ENCODE results near the gene SCN5A. TPM values are rescaled to one million over a fixed set of nuclear protein-coding genes. Genes with fewer than 3 reads are reported as not detected.

The SCN5A gene
- total RNA-seq, 1 experiment from 2014 or later = not detected

DNA sequence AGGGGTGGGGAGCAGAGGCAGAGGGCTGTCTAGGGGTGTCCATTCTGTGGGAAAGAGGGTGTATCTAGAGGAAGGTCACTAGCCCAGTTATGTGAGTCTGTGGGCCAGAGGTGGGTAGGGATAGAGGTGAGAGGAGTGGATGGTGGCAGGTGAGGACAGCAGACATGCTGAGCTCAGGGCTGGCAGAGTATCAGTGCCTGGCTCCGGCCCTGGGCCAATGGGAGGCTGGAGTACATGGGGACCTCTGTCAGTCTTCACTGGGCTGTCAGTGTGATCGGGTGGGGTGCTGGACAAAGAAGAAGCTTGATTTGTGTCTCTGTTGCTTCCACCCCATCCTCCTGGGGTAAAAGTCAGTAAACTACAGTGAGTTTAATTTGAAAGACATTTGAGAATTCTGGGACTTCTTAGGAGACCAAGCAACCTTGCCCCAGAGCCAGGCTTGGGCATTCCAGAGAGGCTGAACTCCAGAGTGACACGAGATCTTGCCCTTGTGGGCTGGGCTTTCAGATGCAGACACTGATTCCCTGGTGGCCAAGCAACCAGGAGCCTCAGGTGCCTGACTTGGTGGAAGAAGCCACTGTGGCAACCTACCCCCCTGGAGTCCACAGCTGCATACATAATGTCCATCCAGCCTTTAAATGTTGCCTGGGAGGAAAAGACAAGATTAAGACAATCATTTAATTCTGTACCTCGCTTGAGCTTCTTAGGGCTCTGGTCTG, 92.7 kb downstream of the SCN5A start:
- Mint-ChIP-seq H3K4me1 (ENCODE audit: insufficient read depth, unreplicated experiment) (no peaks in the 10 kb centered on the region), H3K9me3 (ENCODE audit: unreplicated experiment) (no peaks in the 10 kb centered on the region), H3K36me3 (ENCODE audit: insufficient read depth, unreplicated experiment) (no peaks in the 10 kb centered on the region), H3K27me3 (ENCODE audit: insufficient read depth, unreplicated experiment) (peaks cover 34% of the 10 kb centered on the region), H3K4me3 (ENCODE audit: unreplicated experiment) (no peak overlapping the region), H3K27ac (ENCODE audit: low read depth, unreplicated experiment) (no peak overlapping the region)
- BruUV-seq (replicated peaks) = no TSS peak
- CTCF ChIA-PET = interaction anchor here (0.7 to 1.9 kb wide), 2 partner anchors 35 to 404 kb away, joined by 3 to 5 read pairs; no protein-coding TSS in a partner anchor
- no peak for DNase-seq (ENCODE audit: unreplicated experiment)
- intact Hi-C loops (cut with micrococcal nuclease) = no loop called here
- TF ChIP-seq, protein P1, sequence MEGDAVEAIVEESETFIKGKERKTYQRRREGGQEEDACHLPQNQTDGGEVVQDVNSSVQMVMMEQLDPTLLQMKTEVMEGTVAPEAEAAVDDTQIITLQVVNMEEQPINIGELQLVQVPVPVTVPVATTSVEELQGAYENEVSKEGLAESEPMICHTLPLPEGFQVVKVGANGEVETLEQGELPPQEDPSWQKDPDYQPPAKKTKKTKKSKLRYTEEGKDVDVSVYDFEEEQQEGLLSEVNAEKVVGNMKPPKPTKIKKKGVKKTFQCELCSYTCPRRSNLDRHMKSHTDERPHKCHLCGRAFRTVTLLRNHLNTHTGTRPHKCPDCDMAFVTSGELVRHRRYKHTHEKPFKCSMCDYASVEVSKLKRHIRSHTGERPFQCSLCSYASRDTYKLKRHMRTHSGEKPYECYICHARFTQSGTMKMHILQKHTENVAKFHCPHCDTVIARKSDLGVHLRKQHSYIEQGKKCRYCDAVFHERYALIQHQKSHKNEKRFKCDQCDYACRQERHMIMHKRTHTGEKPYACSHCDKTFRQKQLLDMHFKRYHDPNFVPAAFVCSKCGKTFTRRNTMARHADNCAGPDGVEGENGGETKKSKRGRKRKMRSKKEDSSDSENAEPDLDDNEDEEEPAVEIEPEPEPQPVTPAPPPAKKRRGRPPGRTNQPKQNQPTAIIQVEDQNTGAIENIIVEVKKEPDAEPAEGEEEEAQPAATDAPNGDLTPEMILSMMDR (IDR thresholded peaks at IDR 0.05; ENCODE audit: unreplicated experiment) = no peak
- POLR2A ChIA-PET = no interaction called here

DNA sequence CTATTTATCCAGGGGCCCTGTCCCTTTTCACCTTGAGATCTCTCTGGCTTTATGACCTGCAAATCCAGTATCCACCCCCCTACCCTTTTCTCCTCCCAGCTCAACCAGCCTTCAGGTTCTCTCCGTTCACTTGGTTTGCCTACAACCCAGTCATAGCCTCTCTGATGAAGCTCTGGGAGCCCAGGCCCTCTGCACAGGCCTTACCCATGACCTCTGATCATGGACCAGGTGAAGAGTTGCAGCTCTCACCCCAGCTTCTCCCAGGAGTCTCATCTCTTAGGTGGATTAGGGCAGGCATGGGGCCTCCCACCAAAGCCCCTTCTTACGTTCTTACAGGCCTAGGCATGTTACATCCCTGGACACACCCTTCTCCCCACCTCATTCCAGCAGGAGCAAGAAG, 93.6 kb downstream of the SCN5A start:
- Mint-ChIP-seq H3K4me1 (ENCODE audit: insufficient read depth, unreplicated experiment) (no peaks in the 10 kb centered on the region), H3K27ac (ENCODE audit: low read depth, unreplicated experiment) (no peak overlapping the region), H3K36me3 (ENCODE audit: insufficient read depth, unreplicated experiment) (no peaks in the 10 kb centered on the region), H3K4me3 (ENCODE audit: unreplicated experiment) (no peak overlapping the region), H3K9me3 (ENCODE audit: unreplicated experiment) (no peaks in the 10 kb centered on the region), H3K27me3 (ENCODE audit: insufficient read depth, unreplicated experiment) (peaks cover 41% of the 10 kb centered on the region)
- POLR2A ChIA-PET = no interaction called here
- no peak for DNase-seq (ENCODE audit: unreplicated experiment)
- intact Hi-C loops (cut with micrococcal nuclease) = no loop called here
- CTCF ChIA-PET = no interaction called here
- no TSS peak for BruUV-seq (replicated peaks)
- TF ChIP-seq, protein P1 (IDR thresholded peaks at IDR 0.05; ENCODE audit: unreplicated experiment) = no peak

DNA sequence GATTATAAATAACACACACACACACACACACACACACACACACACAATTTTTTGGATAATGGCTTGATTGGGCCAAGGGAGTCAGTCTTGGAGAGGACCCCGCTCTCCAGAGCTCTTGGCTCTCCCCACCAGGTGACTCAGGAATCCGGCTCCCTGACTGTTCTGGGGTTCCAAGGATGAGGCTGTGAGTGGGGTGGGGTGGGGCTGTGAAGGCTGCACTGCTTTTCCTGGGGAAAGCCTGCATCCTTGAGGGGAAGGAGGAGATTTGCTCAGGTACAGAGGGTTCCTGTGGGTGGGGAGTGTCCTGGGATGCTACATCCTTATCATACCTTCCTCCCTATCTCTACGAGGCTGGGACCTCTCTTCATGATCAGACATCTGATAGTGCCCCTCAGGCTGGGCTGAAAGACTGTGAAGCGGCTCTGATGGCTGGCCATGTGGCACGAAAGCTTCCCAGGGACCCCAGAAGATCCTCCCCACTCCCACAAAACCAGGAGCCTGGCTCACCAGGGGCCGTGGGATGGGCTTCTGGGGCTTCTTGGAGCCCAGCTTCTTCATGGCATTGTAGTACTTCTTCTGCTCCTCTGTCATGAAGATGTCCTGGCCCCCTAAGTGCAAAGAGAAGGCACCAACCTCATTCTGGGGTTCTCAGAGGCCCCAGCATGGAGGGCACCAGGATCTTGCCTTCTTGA, 94.2 kb downstream of the SCN5A start:
- intact Hi-C loops (cut with micrococcal nuclease) = no loop called here
- Mint-ChIP-seq H3K4me3 (ENCODE audit: unreplicated experiment) (no peak overlapping the region), H3K27ac (ENCODE audit: low read depth, unreplicated experiment) (no peak overlapping the region), H3K27me3 (ENCODE audit: insufficient read depth, unreplicated experiment) (peaks cover 41% of the 10 kb centered on the region), H3K4me1 (ENCODE audit: insufficient read depth, unreplicated experiment) (no peaks in the 10 kb centered on the region), H3K9me3 (ENCODE audit: unreplicated experiment) (no peaks in the 10 kb centered on the region), H3K36me3 (ENCODE audit: insufficient read depth, unreplicated experiment) (no peaks in the 10 kb centered on the region)
- BruUV-seq (replicated peaks) = no TSS peak
- no peak for DNase-seq (ENCODE audit: unreplicated experiment)
- TF ChIP-seq, protein P1 (IDR thresholded peaks at IDR 0.05; ENCODE audit: unreplicated experiment) = no peak
- POLR2A ChIA-PET = no interaction called here
- CTCF ChIA-PET = no interaction called here

DNA sequence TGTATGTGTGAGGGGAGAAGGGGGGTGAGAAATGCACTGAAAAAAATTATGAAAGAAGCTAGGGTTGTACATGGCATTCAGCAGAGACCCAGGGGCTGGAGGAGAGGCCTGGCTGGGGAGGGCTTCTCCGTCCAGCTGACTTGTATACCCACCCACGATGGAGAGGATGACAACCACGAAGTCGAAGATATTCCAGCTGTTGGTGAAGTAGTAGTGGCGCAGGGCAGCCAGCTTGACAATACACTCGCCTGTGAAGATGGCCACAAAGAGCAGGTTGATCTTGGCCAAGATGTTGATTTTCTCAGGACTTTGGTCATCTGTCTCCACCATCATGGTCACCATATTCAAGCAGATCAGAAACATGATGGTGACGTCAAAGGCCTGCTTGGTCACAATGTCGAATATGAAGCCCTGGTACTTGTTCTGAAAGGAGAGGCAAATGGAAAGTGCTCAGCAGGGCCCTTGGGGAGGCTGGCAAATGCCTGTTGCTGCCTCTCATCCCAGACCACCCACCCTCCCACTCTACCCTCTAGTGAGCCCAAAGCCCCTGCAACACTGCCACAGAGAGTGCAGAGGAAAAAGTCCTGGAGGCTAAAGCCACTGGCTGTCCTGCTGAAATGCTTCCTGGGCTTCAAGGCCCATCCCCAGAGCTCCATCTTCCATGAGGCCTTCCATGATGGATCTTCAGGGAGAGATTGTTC, 95.2 kb downstream of the SCN5A start:
- no peak for DNase-seq (ENCODE audit: unreplicated experiment)
- Mint-ChIP-seq H3K4me1 (ENCODE audit: insufficient read depth, unreplicated experiment) (no peaks in the 10 kb centered on the region), H3K9me3 (ENCODE audit: unreplicated experiment) (no peaks in the 10 kb centered on the region), H3K27me3 (ENCODE audit: insufficient read depth, unreplicated experiment) (peaks cover 41% of the 10 kb centered on the region), H3K27ac (ENCODE audit: low read depth, unreplicated experiment) (no peak overlapping the region), H3K4me3 (ENCODE audit: unreplicated experiment) (no peak overlapping the region), H3K36me3 (ENCODE audit: insufficient read depth, unreplicated experiment) (no peaks in the 10 kb centered on the region)
- TF ChIP-seq, protein P1 (IDR thresholded peaks at IDR 0.05; ENCODE audit: unreplicated experiment) = no peak
- no TSS peak for BruUV-seq (replicated peaks)
- CTCF ChIA-PET = interaction anchor here (0.7 to 3.4 kb wide), 4 partner anchors 33 to 495 kb away, joined by 3 to 15 read pairs (median 5); no protein-coding TSS in a partner anchor
- intact Hi-C loops (cut with micrococcal nuclease) = no loop called here
- POLR2A ChIA-PET = no interaction called here

Measured in MCF 10A (cell line).